GM18526 (cell line): ENCODE measurements around the gene SLF1.

Experiments used
- POLR2A ChIP-seq: IDR thresholded peaks from 3 replicates; pipeline ENCODE4 v1.6.1; 2011; ENCODE audit not compliant: insufficient read length; ENCODE audit errors: extremely low read depth

The SLF1 gene

DNA sequence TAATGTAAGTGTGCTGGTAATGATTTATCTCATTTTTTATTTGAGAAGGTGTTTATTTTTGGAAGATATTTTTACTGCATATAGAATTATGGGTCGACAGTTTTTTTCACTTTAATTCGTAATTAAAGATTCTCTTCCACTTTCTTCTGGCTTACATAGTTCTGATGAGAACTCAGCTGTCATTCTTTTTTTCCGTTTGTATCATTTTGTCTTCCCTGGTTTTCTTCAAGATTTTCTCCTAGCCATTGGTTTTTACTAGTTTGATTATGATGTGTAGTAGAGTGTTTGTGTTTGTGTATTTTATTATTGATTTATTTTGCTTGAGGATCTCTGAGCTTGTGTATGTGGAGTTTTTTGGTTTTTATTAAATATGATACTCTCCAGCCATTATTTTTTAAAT, 21.7 kb downstream of the SLF1 start:
- TF ChIP-seq POLR2A: no peak

DNA sequence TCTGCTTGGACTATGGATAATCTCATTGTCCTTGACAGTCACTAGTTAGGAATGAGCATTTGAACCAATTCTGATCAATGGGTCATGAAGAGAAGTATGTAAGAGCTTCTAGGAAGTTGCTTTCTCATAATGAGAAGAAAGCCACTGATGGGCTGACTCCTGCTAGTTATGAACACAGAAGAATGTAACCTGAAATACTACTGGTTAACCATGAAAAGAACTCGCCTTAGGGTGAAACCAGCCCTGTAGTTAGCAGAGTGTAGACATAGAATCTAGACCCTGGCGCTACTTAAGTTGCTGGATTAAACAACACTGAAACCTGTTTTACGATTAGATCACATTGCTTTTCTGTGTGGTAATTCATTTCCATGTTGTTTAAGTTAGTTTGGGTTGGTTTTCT, 26.6 kb downstream of the SLF1 start:
- no peak for TF ChIP-seq POLR2A

DNA sequence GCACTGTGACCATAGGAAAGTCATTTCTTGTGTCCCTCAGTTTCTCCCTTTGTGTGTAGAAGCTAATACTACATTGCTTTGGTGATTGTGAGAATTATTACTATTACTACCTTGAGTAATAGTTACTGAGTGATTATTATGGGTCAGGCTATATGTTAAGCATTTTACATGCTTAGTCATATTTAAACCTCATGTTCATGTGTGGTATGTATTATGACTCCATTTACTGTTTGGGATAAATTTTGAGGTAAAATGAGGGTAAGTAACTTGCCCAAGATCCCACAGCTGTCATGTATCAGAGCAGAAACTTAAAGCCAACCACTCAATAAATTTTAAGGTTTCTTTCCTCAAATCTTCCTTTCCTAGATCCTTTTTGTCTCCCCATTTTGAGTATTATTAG, 28.3 kb downstream of the SLF1 start:
- no peak for TF ChIP-seq POLR2A

DNA sequence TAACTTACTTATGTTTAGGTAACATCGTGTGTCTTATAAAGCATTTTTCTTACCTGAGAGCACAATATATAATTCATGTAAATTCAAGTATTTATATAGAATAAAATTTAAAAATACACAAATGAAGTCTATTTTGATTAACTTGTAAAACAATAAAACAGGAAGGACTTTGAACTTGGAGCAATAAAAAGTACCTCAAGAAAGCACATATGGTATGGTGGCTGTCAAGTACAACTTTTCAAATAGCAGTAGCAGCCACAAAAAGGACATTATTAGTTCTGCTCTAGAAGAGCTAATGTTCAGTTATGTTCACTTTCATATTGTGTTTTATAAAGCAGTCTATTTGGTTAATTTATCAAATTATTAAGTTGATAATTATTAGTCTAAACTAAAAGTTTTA, 31.4 kb downstream of the SLF1 start:
- no peak for TF ChIP-seq POLR2A

DNA sequence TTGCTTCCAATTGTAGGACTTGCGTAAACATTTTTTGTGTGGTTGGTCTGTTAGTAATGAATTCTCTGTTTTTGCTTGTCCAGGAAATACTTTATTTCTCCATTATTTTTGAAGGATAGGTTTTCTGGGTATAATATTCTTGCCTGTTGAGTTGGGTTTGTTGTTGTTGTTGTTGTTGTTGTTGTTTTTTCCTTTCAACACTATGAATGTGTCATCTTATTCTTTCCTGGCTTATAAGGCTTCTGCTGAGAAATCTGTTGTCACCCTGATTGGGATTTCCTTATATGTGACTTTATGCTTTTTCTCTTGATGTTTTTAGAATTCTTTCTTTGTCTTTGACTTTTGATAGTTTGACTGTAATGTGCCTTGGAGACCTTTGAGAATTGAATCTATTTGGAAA, 39.8 kb downstream of the SLF1 start:
- no peak for TF ChIP-seq POLR2A

DNA sequence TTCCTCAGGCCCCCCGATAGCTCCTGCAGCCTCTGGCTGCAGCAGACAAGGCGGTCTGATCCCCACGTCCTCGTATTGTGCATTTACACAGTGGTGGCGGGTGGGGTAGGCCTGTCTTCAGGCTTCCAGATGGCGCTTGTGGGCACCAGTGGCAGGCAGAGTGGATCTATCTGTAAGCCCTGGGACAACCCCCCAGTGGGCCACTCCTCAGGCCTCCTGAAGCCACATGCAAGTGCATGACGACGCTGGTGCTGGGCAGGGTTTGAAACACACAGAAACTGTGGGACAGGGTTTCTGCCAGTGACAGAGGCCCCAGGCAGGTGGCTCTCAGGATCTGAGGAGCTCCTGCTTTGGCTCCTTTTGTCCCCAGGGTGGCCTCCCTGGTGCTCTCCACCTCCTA, 42.0 kb downstream of the SLF1 start:
- TF ChIP-seq POLR2A: no peak

DNA sequence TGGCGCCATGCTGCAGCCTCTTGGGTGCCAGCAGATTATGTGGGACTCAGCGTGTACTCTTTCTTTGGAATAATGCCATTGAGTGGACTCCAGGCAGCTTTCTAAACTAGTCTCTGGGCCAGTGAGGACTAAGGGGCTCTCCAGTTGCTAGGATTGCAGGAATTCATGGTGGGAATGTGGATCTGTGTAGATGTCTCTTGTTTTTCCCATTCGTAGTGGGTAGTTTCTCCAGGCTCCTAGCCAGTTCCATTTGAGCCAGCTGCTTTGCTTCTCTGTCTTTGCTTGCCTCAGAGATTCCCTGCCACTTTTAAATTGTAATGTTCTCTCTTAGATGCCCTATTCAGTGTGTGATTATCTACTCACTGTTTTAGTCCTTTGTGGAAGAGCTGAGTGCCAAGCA, 42.6 kb downstream of the SLF1 start:
- TF ChIP-seq POLR2A: no peak

DNA sequence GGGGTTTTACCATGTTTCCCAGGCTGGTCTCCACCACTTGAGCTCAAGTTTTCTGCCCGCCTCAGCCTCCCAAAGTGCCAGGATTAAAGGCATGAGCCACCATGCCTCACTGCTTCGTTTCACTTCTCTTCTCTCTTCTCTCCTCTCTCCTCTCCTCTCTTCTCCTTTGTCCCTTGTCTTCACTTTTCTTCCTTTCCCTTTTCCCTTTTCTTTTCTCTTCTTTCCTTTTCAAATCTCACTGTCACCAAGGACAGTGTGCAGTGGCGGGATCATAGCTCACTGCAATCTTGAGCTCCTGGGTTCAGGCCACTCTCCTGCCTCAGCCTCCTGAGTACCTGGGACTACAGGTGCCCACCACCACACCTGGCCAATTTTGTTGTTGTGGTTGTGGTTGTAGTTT, 49.5 kb downstream of the SLF1 start:
- TF ChIP-seq POLR2A: no peak

DNA sequence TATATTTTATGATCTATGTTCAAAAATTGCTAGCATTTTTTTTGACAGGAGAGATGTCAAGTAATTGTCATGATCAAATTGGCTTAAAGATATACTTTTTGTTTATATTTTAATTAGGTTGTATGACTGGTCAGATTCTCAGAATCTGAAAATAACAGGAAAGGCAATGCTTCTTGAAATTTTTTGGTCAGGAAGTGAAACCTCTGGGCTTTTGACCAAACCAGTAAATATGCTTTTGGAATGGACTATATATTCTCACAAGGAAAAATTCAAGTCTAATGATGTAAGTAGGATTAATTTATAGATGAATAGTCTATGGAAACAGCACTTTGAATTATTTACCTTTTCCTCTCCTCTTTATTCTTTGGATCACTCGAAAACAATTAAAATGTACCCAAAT, 52.3 kb downstream of the SLF1 start:
- TF ChIP-seq POLR2A: no peak

DNA sequence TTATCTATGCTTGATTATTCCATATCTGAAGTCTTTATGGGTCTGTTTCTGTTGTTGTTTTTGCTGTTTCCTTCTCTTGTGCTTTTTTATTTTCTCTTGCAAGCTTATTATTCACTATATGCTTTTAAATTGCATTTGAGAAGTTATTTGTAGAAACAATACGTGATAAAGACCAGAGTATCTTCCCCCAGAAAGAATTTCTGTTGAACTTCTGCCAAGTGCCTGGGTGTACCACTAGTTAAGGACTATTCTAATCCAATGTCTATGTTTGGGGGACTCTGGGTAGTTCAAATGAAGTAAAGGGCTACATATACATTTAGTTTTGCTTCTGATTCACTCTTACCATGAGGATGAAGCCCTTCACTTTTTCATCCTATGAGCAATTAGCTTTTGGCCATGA, 54.3 kb downstream of the SLF1 start:
- TF ChIP-seq POLR2A: no peak

DNA sequence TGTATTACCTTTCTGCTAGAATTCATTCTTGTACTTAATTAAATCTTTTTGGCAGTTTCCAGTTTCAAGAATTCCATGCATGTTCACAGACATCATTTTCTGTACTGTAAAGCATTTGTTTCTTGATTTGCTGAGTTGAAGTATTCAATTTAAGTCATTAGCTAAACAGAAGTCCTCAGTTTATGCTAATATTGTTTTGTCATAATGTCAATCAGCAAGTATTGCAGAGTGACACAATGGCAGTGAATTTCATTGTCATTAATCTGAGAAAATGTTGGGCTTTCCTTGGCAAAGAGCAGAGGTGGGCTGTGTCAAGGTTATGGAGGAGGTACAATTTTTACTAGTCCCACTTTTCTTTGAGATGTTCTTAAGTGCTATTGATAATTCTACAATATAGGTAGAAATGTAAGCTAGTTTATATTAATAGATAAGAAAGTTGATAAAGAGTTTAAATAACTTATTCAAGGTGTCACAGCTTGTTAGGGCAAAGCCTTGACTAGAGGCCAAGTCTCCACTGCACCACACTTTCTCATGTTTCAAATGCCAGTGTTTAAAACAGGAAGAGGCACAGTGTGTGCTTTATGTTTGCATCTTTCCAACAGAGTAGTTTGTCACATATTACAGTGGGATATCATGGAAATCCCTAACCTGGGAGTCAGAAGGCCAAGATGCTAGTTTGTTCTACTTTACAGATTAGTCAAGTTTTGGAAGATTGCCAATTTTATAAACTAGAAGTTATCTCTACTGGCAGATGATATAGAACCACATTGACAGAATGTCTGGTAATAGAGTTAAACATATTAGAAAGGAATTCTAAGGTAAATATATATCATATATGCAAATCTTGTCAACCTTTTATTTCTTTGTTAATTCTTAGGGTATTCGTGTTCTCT, 56.3 kb downstream of the SLF1 start:
- TF ChIP-seq POLR2A: no peak

DNA sequence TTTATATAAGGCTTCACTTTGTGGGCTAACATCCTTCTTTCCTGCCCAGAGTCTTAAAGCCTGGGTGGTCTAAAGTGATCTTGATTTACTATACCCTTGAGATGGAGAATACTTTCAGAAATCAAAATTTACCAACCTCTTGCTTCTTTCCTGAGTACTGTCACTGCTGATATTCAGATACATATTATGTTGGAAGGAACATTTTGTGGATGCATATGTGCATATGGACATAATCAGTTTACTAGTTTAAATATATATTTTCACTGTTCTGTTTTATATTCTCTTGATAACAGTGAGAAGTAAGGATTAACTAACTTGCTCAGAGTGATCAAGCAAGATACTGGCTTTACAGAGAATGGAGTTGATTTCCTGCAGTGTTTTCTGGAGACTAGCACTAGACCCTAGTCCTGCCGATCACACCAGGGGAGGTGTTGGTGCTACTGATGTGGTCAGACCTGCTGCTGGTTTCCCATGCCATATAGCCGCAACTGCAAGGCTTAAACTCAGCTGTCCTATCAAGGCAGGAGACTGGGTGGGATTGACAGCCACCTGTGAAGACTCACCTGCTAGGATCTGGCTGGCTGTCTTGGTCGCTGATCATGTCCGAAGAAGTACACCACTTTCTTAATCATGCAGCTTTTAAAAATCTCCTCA, 57.6 kb downstream of the SLF1 start:
- TF ChIP-seq POLR2A: no peak

DNA sequence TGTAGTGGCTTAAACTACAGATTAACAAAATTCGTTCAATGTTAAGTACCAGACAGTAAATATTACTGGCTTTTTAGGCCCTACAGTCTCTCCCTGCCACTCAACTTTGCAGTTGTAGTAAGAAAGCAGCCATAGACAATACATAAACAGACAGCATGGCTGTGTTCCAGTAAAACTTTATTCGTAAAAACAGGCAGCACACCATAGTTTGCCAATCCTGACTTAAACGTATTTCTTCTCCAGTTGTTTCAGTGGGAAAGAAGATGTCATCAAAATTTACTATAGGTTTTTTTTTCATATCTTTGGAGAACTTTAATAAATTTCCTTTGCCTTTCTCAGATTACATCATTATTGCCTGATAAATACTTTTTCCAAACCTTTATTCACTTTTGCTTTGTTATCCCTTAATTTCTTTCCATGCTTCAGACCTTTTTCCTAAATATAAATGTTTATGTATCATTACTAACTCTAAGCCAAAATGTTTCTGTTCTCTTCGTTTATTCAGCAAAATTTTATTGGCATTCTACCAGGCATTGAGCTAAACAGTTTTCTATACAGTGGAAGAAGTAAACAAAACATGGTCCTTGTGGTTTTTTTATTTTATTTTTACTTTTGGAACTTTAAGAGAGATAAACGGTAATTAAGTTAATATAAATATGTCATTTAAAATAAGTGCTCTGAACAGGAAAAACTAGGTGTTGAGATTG, 64.5 kb downstream of the SLF1 start:
- TF ChIP-seq POLR2A: no peak

DNA sequence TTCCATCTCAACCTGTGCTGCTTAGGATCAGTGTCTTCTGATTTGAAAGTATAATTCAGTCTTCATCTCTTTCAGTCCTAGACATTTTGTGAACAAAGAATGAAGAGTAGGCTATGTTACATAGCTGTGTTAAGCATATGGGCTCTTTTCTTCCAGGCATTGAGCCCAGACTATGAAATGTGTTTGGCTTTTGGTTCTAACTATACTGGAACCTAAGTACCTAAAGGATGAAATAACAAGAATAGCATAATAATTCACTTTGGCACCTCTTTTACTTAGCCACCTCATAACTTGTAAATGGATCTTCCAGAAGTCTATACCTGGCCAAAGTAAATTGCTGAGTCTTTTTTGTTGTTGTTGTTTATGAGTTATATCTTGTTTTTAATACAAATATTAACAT, 71.4 kb downstream of the SLF1 start:
- TF ChIP-seq POLR2A: no peak

DNA sequence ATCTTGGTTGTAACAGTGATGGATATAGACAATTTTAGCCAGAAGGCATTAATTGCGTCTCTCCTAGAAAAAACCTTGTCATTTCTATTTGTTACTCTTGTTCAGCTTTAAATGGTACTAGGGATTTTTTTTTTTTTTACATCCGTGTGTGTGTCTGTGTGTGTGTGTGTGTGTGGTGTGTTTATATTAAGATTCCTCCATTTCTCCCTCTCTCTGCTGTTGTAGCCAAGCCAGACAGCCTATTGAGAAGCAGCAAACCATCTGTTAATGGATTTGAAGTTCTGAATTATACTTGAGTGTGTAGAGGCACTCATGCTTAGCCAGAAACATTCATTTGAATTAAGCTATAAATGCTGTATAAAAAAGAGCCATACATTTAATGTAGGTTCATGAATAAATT, 72.3 kb downstream of the SLF1 start:
- TF ChIP-seq POLR2A: no peak

DNA sequence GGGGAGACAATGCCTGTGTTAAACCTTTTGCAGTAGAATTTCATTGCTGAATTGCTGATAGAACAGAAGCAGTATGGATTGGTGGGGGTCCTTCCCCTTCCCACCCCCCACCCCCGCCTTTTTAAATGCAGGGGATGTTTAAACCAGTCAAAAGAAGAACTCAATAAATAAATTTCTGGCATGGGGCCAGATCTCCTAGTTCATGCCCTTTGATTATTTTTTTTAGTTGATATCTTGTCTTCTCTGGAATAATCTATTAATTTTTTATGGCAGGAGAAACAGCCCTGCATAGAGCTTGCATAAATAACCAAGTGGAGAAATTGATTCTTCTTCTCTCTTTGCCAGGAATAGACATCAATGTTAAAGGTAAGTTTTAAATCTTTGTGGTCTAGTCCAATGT, 72.8 kb downstream of the SLF1 start:
- TF ChIP-seq POLR2A: no peak
